ENCODE measurements around the gene IFNA21.

GRCh38 chr9:21172156-21172555 lies 5.7 kb upstream of the IFNA21 start:
- no peak for TF ChIP-seq POLR2AphosphoS5 (IDR thresholded peaks at IDR 0.05; ENCODE audit: low read depth, low read length)
- no peak for TF ChIP-seq POLR2A (IDR thresholded peaks at IDR 0.05; ENCODE audit: low read depth, low read length)
